ENCODE results near the gene ZFYVE19. TPM values are rescaled to one million over a fixed set of nuclear protein-coding genes. Genes with fewer than 3 reads are reported as not detected.

Gene ZFYVE19
- total and polyA plus RNA-seq, 2 of the 4 experiments (the other 2 are of a cell fraction), result 22.6 to 29.6 TPM

DNA sequence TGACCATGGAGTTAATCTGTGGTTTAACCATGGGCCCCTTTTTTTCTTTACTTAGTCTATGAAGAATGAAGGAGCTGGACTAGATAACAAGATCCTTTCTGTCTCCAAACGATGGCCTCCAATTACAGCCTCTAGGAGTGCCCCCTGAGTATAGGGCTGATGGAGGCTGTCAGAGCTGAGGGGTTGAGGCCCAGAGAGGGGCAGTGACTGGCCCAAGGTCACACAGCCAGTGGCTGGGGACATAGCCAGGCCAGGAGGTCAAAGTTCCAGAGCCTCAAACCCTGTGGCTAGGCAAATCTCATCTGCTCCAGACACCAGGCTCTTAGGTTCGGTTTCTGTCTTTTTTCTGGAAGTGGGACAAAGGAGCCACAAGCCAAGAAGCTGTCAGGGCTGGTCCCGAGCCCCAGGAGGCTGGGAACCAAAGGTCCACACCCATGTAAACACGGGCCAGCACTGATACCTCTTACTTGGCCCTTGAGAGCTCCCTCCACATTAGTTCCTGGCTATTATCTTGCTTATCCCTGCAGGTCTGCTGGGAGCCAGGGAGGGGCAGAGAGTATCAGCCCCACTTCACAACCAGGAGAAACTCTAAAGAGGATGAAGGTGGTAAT lies 56.9 kb downstream of the ZFYVE19 start:
- ChIA-PET POLR2A (ENCODE audit: unreplicated experiment) (no interaction called here), CTCF (interaction anchor here (1.0 to 2.2 kb wide), 2 partner anchors 29 to 30 kb away, joined by 3 to 7 read pairs; partner anchors contain the start of gene VPS18)
- no peak overlapping the region for H4K91ac ChIP-seq (ENCODE audit: insufficient read depth, low read depth, low read length)
- H3K4ac ChIP-seq (ENCODE audit: low read depth, low read length), result no peak overlapping the region
- no peak overlapping the region for H2AK5ac ChIP-seq (ENCODE audit: low read depth, low read length)
- dilution Hi-C loops (cut with HindIII; ENCODE audit: low sequenced_read_pairs, unreplicated experiment) (no loop called here), intact Hi-C loops (cut with micrococcal nuclease) (no loop called here), in situ Hi-C loops (cut with MboI; ENCODE audit: low sequenced_read_pairs) (no loop called here)
- H2BK5ac ChIP-seq (ENCODE audit: low read depth, low read length, poor library complexity, severe bottlenecking), result no peak overlapping the region
- TF ChIP-seq MAZ (IDR thresholded peaks at IDR 0.05; ENCODE audit: borderline replicate concordance, low read depth, low read length), result no peak
- TF ChIP-seq, protein P1, sequence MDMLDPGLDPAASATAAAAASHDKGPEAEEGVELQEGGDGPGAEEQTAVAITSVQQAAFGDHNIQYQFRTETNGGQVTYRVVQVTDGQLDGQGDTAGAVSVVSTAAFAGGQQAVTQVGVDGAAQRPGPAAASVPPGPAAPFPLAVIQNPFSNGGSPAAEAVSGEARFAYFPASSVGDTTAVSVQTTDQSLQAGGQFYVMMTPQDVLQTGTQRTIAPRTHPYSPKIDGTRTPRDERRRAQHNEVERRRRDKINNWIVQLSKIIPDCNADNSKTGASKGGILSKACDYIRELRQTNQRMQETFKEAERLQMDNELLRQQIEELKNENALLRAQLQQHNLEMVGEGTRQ (IDR thresholded peaks at IDR 0.05; ENCODE audit: low read depth, low read length), result no peak
- TF ChIP-seq CEBPB (IDR thresholded peaks at IDR 0.05; ENCODE audit: low read depth, low read length), result no peak
- no peak for TF ChIP-seq RAD21 (IDR thresholded peaks at IDR 0.05; ENCODE audit: low read length)
- TF ChIP-seq, protein P2, sequence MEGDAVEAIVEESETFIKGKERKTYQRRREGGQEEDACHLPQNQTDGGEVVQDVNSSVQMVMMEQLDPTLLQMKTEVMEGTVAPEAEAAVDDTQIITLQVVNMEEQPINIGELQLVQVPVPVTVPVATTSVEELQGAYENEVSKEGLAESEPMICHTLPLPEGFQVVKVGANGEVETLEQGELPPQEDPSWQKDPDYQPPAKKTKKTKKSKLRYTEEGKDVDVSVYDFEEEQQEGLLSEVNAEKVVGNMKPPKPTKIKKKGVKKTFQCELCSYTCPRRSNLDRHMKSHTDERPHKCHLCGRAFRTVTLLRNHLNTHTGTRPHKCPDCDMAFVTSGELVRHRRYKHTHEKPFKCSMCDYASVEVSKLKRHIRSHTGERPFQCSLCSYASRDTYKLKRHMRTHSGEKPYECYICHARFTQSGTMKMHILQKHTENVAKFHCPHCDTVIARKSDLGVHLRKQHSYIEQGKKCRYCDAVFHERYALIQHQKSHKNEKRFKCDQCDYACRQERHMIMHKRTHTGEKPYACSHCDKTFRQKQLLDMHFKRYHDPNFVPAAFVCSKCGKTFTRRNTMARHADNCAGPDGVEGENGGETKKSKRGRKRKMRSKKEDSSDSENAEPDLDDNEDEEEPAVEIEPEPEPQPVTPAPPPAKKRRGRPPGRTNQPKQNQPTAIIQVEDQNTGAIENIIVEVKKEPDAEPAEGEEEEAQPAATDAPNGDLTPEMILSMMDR (conservative IDR thresholded peaks at IDR 0.05; ENCODE audit: low read depth, low read length), result no peak
- no peak overlapping the region for H3K27ac ChIP-seq (ENCODE audit: insufficient read depth, low read length)
- H2AFZ ChIP-seq (replicated peaks; ENCODE audit: low read length, poor library complexity), result no peak overlapping the region
- H2BK20ac ChIP-seq (ENCODE audit: low read depth, low read length), result no peak overlapping the region
- H4K8ac ChIP-seq (ENCODE audit: low read depth in 2 of 2, low read length in 2 of 2), result no peak overlapping the region
- peak overlapping the region; percentile 50 for H2AK9ac ChIP-seq (replicated peaks; ENCODE audit: low read depth, low read length, poor library complexity)
- no TSS peak for BruUV-seq (replicated peaks)
- H3K18ac ChIP-seq (ENCODE audit: low read depth, low read length), result no peak overlapping the region
- no peak overlapping the region for H3K4me3 ChIP-seq (ENCODE audit: insufficient read depth, low read depth, low read length)
- H3K27me3 ChIP-seq (ENCODE audit: control insufficient read depth, insufficient read depth, low read length), result peaks cover 11% of the 10 kb centered on the region
- H3K36me3 ChIP-seq (ENCODE audit: control insufficient read depth, insufficient read depth, low read length), result no peaks in the 10 kb centered on the region
- H3K14ac ChIP-seq (replicated peaks; ENCODE audit: low read depth, low read length), result no peak overlapping the region
- H2BK120ac ChIP-seq (ENCODE audit: low read depth, low read length), result no peak overlapping the region
- H3K23ac ChIP-seq (ENCODE audit: low read depth, low read length), result no peak overlapping the region
- peaks cover 3% of the 10 kb centered on the region; the same call in 1 of the 2 replicates for H3K9me1 ChIP-seq (ENCODE audit: insufficient read depth, low read length)
- no CpG with 5 or more reads among the region's 4 CpGs for WGBS, 2 experiments (ENCODE audit: extremely low coverage in 2 of 2, insufficient read length in 1 of 2)
- H3K9ac ChIP-seq (ENCODE audit: low read depth, low read length), result no peak overlapping the region
- no peak overlapping the region for H2BK15ac ChIP-seq (ENCODE audit: low read depth, low read length)
- H4K20me1 ChIP-seq (ENCODE audit: insufficient read depth, low read length), result no peaks in the 10 kb centered on the region
- no peak for ATAC-seq (ENCODE audit: low read depth)
- no peak overlapping the region for H3K56ac ChIP-seq (ENCODE audit: extremely low read depth, insufficient read depth, low read length)
- no peaks in the 10 kb centered on the region for H3K79me1 ChIP-seq (ENCODE audit: low read depth in 1 of 2, low read length in 2 of 2)
- no peak overlapping the region for H3K4me2 ChIP-seq (ENCODE audit: low read depth, low read length)
- H3K9me3 ChIP-seq (ENCODE audit: control insufficient read depth, insufficient read depth, low read length), result no peaks in the 10 kb centered on the region
- no peak overlapping the region for H4K5ac ChIP-seq (ENCODE audit: low read depth, low read length)
- H3K4me1 ChIP-seq (ENCODE audit: control insufficient read depth, insufficient read depth, low read length), result 0 out of 2 replicates have a peak, but pooled peaks cover 1% of the 10 kb centered on the region
- no peak for DNase-seq

Small RNA genes within 50 kb of the gene (microRNA-seq; reads per million reads assigned to microRNA genes)
- not detected for gene SUMO2P15 (ENCODE audit: insufficient read depth, insufficient read length)

Small RNA genes within 50 kb of the gene (small RNA-seq; reads per million reads assigned to genes)
- 0 reads per million in 5 experiments for gene SUMO2P15

Other genes with a start within 250 kb of the ZFYVE19 start
- gene CCDC32, start 242.0 kb upstream of the ZFYVE19 start, total RNA-seq (2012; rRNA removed), result 13.3 and 15.1 TPM in 2 replicates
- 10.8 and 14.8 TPM in 2 replicates for gene CCDC32, start 242.0 kb upstream of the ZFYVE19 start, polyA plus RNA-seq (2012; rRNA removed)
- 11.9 and 13.4 TPM in 2 replicates for gene RPUSD2, start 237.8 kb upstream of the ZFYVE19 start, total RNA-seq (2012; rRNA removed)
- 7.2 and 7.4 TPM in 2 replicates for gene RPUSD2, start 237.8 kb upstream of the ZFYVE19 start, polyA plus RNA-seq (2012; rRNA removed)
- 25.1 and 32.5 TPM in 2 replicates for gene KNL1, start 212.8 kb upstream of the ZFYVE19 start, total RNA-seq (2012; rRNA removed)
- gene KNL1, start 212.8 kb upstream of the ZFYVE19 start, polyA plus RNA-seq (2012; rRNA removed), result 2.2 and 3.1 TPM in 2 replicates
- gene RAD51, start 111.9 kb upstream of the ZFYVE19 start, total RNA-seq (2012; rRNA removed), result 7.8 and 8.4 TPM in 2 replicates
- 6.5 and 6.8 TPM in 2 replicates for gene RAD51, start 111.9 kb upstream of the ZFYVE19 start, polyA plus RNA-seq (2012; rRNA removed)
- gene RMDN3, start 51.8 kb upstream of the ZFYVE19 start, total RNA-seq (2012; rRNA removed), result 14.7 and 17.5 TPM in 2 replicates
- gene RMDN3, start 51.8 kb upstream of the ZFYVE19 start, polyA plus RNA-seq (2012; rRNA removed), result 23.4 and 25.7 TPM in 2 replicates
- gene GCHFR, start 43.0 kb upstream of the ZFYVE19 start, total RNA-seq (2012; rRNA removed), result 1.4 and 2.3 TPM in 2 replicates
- gene GCHFR, start 43.0 kb upstream of the ZFYVE19 start, polyA plus RNA-seq (2012; rRNA removed), result 6.5 and 6.8 TPM in 2 replicates
- under 0.01 TPM in 1 of 2 replicates, not detected in the other for gene C15orf62, start 37.1 kb upstream of the ZFYVE19 start, total RNA-seq (2012; rRNA removed)
- not detected in 2 replicates for gene C15orf62, start 37.1 kb upstream of the ZFYVE19 start, polyA plus RNA-seq (2012; rRNA removed)
- 58.3 and 107 TPM in 2 replicates for gene DNAJC17, start 384 bp downstream of the ZFYVE19 start, total RNA-seq (2012; rRNA removed)
- gene DNAJC17, start 384 bp downstream of the ZFYVE19 start, polyA plus RNA-seq (2012; rRNA removed), result 58.6 and 77.1 TPM in 2 replicates
- not detected in 2 replicates for gene PPP1R14D, start 21.6 kb downstream of the ZFYVE19 start, total RNA-seq (2012; rRNA removed)
- gene PPP1R14D, start 21.6 kb downstream of the ZFYVE19 start, polyA plus RNA-seq (2012; rRNA removed), result not detected in 2 replicates
- gene SPINT1, start 37.0 kb downstream of the ZFYVE19 start, total RNA-seq (2012; rRNA removed), result 0.56 and 0.90 TPM in 2 replicates
- 1.8 and 2.1 TPM in 2 replicates for gene SPINT1, start 37.0 kb downstream of the ZFYVE19 start, polyA plus RNA-seq (2012; rRNA removed)
- gene RHOV, start 67.1 kb downstream of the ZFYVE19 start, total RNA-seq (2012; rRNA removed), result not detected in 2 replicates
- gene RHOV, start 67.1 kb downstream of the ZFYVE19 start, polyA plus RNA-seq (2012; rRNA removed), result 0.07 and 0.10 TPM in 2 replicates
- 30.0 and 32.3 TPM in 2 replicates for gene VPS18, start 87.4 kb downstream of the ZFYVE19 start, total RNA-seq (2012; rRNA removed)
- gene VPS18, start 87.4 kb downstream of the ZFYVE19 start, polyA plus RNA-seq (2012; rRNA removed), result 19.3 and 20.8 TPM in 2 replicates
- 1.7 and 1.8 TPM in 2 replicates for gene DLL4, start 122.3 kb downstream of the ZFYVE19 start, total RNA-seq (2012; rRNA removed)
- gene DLL4, start 122.3 kb downstream of the ZFYVE19 start, polyA plus RNA-seq (2012; rRNA removed), result 3.4 and 3.6 TPM in 2 replicates
- gene CHAC1, start 146.4 kb downstream of the ZFYVE19 start, total RNA-seq (2012; rRNA removed), result 41.9 and 51.3 TPM in 2 replicates
- 72.5 and 77.8 TPM in 2 replicates for gene CHAC1, start 146.4 kb downstream of the ZFYVE19 start, polyA plus RNA-seq (2012; rRNA removed)